KMS-11 (cell line): ENCODE measurements around the gene ASB2.

Experiments
- H2AFZ ChIP-seq: fragments of 200-600 bp; sonication (generic); 2 replicates; pipeline ENCODE4 v1.6.1; 2016; ENCODE audit warnings: antibody characterized with exemption, mixed run types, low read depth
- H3K27ac ChIP-seq: fragments of 200-600 bp; sonication (generic); 2 replicates; pipeline ENCODE4 v1.6.1; 2016; ENCODE audit warnings: mild to moderate bottlenecking, mixed run types
- H3K27me3 ChIP-seq: fragments of 200-600 bp; sonication (generic); 2 replicates; pipeline ENCODE4 v1.6.1; 2017; ENCODE audit warnings: mild to moderate bottlenecking, low read depth, mixed run types, moderate library complexity; ENCODE audit not compliant: insufficient read depth
- H3K36me3 ChIP-seq: fragments of 200-600 bp; sonication (generic); 2 replicates; pipeline ENCODE4 v1.6.1; 2017; ENCODE audit warnings: mild to moderate bottlenecking, mixed run types; ENCODE audit not compliant: insufficient read depth
- H3K4me1 ChIP-seq: fragments of 200-600 bp; sonication (generic); 2 replicates; pipeline ENCODE4 v1.6.1; 2016; ENCODE audit warnings: mild to moderate bottlenecking, low read depth, mixed run types; ENCODE audit not compliant: poor library complexity, severe bottlenecking
- H3K4me2 ChIP-seq: fragments of 200-600 bp; sonication (generic); 2 replicates; pipeline ENCODE4 v1.7.0; 2016; ENCODE audit warnings: mild to moderate bottlenecking, mixed run types
- H3K4me3 ChIP-seq: fragments of 200-600 bp; sonication (generic); IDR thresholded peaks from 2 replicates; pipeline ENCODE4 v1.6.1; 2017; ENCODE audit warnings: low read depth, low read length, mixed read lengths; ENCODE audit not compliant: insufficient read depth
- H3K79me2 ChIP-seq: fragments of 200-600 bp; sonication (generic); 2 replicates; pipeline ENCODE4 v1.6.1; 2016; ENCODE audit warnings: low read depth, mixed run types; ENCODE audit not compliant: insufficient read depth
- H3K9ac ChIP-seq: fragments of 200-600 bp; sonication (generic); 2 replicates; pipeline ENCODE4 v1.6.1; 2016; ENCODE audit warnings: mild to moderate bottlenecking, mixed run types
- H4K20me1 ChIP-seq: fragments of 200-600 bp; sonication (generic); 2 replicates; pipeline ENCODE4 v1.6.1; 2016; ENCODE audit warnings: mild to moderate bottlenecking, mixed run types; ENCODE audit not compliant: insufficient read depth
- CTCF ChIP-seq: fragments of 200-600 bp; sonication (generic); conservative IDR thresholded peaks from 2 replicates; pipeline ENCODE4 v1.6.1; 2017; ENCODE audit warnings: low read depth, mild to moderate bottlenecking, antibody characterized with exemption, low read length, moderate library complexity, mixed read lengths

Gene ASB2

GRCh38 chr14:93984070-93984469, 7.7 kb upstream of the ASB2 start:
- no peaks in the 10 kb centered on the region for H3K36me3 ChIP-seq
- peaks cover 45% of the 10 kb centered on the region for H3K4me1 ChIP-seq
- H3K79me2 ChIP-seq: no peaks in the 10 kb centered on the region
- no peak overlapping the region for H3K4me2 ChIP-seq
- H3K9ac ChIP-seq: no peak overlapping the region
- no peak overlapping the region for H3K27ac ChIP-seq
- H4K20me1 ChIP-seq: no peaks in the 10 kb centered on the region
- no peak overlapping the region for H2AFZ ChIP-seq
- H3K4me3 ChIP-seq: no peak overlapping the region
- no peak for TF ChIP-seq CTCF
- no peaks in the 10 kb centered on the region for H3K27me3 ChIP-seq

- no peak overlapping the region for H3K27ac ChIP-seq
- no peaks in the 10 kb centered on the region for H3K79me2 ChIP-seq
- no peak for TF ChIP-seq CTCF
Measured at GRCh38 chr14:93982230-93983007, 6.0 kb upstream of the ASB2 start.

DNA sequence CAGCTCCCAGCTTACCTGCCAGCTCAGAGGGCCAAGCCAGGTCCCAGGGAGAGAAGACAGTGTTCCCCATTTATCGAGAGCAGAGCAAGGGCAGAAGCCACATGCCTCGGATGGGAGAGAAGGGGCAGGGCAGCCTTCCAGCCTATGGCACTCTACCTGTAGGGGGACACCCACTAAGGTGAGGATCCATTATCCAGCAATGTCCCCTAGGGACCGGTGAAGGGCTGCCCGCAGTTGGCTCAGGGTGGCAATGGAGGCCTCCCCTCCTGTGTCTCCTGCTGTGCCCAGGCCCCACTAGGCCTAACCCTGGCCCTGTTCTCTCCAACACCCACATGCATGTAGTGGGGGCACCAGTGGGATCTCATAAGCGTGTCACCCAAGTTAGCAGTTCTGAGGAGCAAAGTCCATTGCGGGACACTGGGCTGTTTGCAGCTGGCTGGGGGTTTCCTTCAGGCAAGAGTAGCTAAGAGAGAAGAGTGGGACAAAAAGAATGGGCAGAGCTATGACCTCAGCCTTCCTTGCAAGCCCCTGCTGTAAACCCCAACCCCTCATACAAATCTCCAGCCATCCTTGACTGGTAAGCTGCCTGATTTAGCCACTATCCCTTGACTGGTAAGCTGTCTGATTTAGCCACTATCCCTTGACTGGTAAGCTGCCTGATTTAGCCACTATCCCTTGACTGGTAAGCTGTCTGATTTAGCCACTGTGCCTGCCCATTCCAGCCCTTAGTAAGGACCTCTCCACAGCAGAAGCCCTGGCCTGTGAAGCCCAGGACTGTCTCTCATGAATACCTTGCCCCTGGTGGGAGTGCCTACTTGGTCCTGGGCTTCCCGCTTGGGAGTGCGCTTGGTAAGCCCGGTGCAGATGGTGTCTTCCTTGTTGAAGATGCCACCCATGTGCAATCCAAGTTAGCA, 5.2 kb upstream of the ASB2 start:
- no peaks in the 10 kb centered on the region for H3K79me2 ChIP-seq
- no peak overlapping the region; the same call in 1 of the 2 replicates for H3K27ac ChIP-seq
- peaks cover 70% of the 10 kb centered on the region for H3K4me1 ChIP-seq
- no peak overlapping the region for H3K9ac ChIP-seq
- H3K27me3 ChIP-seq: no peaks in the 10 kb centered on the region
- H2AFZ ChIP-seq: no peak overlapping the region
- H4K20me1 ChIP-seq: no peaks in the 10 kb centered on the region
- no peak overlapping the region for H3K4me3 ChIP-seq
- no peak for TF ChIP-seq CTCF
- H3K4me2 ChIP-seq: no peak overlapping the region
- no peaks in the 10 kb centered on the region for H3K36me3 ChIP-seq

More at GRCh38 chr14:93982230-93983007, 6.0 kb upstream of the ASB2 start:
- Histone ChIP-seq H3K4me1 (peaks cover 62% of the 10 kb centered on the region), H3K36me3 (no peaks in the 10 kb centered on the region), H3K4me2 (no peak overlapping the region), H2AFZ (no peak overlapping the region), H3K9ac (no peak overlapping the region), H3K27me3 (no peaks in the 10 kb centered on the region), H3K4me3 (no peak overlapping the region), H4K20me1 (no peaks in the 10 kb centered on the region)

DNA sequence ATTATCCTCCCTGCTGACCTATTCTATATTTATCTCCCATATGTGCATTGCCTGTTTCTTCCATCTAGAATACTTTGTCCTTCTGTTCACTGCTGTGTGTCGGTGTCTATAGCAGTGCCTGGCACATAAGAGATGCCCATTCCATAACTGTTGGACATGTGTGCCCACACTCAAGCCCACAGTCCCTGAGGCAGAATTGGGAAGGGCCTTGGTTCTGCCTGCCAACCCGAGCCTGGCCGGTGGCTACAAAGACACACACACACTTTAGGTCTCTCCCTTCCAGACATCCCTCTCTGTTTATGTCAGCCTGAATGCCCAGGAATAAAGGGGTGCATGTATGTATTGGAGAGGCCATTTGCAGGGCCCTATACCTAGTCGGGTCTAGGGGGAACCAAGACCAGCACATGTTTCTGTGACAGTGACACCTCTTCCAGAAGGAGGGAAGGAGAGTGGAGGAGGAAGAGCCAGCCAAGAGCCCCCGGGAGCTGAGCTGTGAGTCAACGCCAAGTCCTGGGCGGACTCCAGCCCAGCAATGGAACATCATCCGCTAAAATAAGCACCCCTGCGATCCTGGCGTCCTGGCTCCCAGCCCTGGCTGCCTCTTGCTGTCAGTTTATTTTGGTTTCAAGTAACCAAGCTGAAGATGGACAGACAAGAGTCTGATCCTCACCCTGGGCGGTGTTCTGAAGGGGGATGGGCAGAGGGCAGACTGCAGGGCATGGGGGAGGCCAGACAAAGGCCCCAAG, 4.3 kb upstream of the ASB2 start:
- Histone ChIP-seq H3K4me3 (no peak overlapping the region), H3K27ac (peak overlapping the region; percentile 100; the same call in 1 of the 2 replicates)

More for the DNA sequence above, 4.3 kb upstream of the ASB2 start:
- H3K9ac ChIP-seq: no peak overlapping the region
- H3K27me3 ChIP-seq: no peaks in the 10 kb centered on the region
- H3K4me2 ChIP-seq: peak overlapping the region; percentile 25; the same call in 1 of the 2 replicates
- TF ChIP-seq CTCF: no peak
- H4K20me1 ChIP-seq: no peaks in the 10 kb centered on the region
- H3K36me3 ChIP-seq: no peaks in the 10 kb centered on the region
- peaks cover 74% of the 10 kb centered on the region for H3K4me1 ChIP-seq
- no peak overlapping the region for H2AFZ ChIP-seq
- H3K79me2 ChIP-seq: no peaks in the 10 kb centered on the region
